H1 (cell line): Measurements from ENCODE around the gene ARHGEF6.

Experiments used
- ATF3 ChIP-seq: IDR thresholded peaks from 2 replicates; pipeline ENCODE4 v1.6.1; 2011; ENCODE audit warnings: low read depth, mild to moderate bottlenecking, low read length; ENCODE audit not compliant: insufficient read depth
- CHD1 ChIP-seq: IDR thresholded peaks from 2 replicates; pipeline ENCODE4 v1.6.1; 2012; ENCODE audit warnings: low read depth, low read length, improper control_type of control experiment
- CTCF ChIP-seq, 3 experiments: IDR thresholded peaks; 1 replicate in 2 of 3; 2 replicates in 1 of 3; pipeline versions ENCODE4 v1.5.1 to v1.6.1; 2011; ENCODE audit warnings: low read length in 3 of 3, mild to moderate bottlenecking in 3 of 3, inconsistent platforms in 2 of 3, low read depth in 1 of 3, moderate library complexity in 1 of 3; ENCODE audit not compliant: insufficient read depth in 1 of 3; ENCODE audit errors: control extremely low read depth in 1 of 3
- FOSL1 ChIP-seq: IDR thresholded peaks from 2 replicates; pipeline ENCODE4 v1.6.1; 2011; ENCODE audit warnings: mild to moderate bottlenecking, low read depth, low read length, moderate library complexity; ENCODE audit not compliant: insufficient read depth
- GTF2F1 ChIP-seq: IDR thresholded peaks from 2 replicates; pipeline ENCODE4 v1.6.1; 2012; ENCODE audit warnings: low read depth, low read length, improper control_type of control experiment, borderline replicate concordance
- JUND ChIP-seq: IDR thresholded peaks from 2 replicates; pipeline ENCODE4 v1.6.1; 2011; ENCODE audit warnings: mild to moderate bottlenecking, improper control_type of control experiment, low read length
- POLR2A ChIP-seq, 2 experiments: IDR thresholded peaks; 1 replicate in 1 of 2; 2 replicates in 1 of 2; pipeline ENCODE4 v1.6.1; 2011; ENCODE audit warnings: low read depth in 2 of 2, low read length in 2 of 2, mild to moderate bottlenecking in 2 of 2; ENCODE audit errors: control extremely low read depth in 1 of 2
- POLR2AphosphoS5 ChIP-seq: IDR thresholded peaks from 2 replicates; pipeline ENCODE4 v1.6.1; 2011; ENCODE audit warnings: low read depth, low read length
- RBBP5 ChIP-seq: IDR thresholded peaks from 2 replicates; pipeline ENCODE4 v1.7.1; 2012; ENCODE audit warnings: low read depth, mild to moderate bottlenecking, inconsistent platforms, low read length, moderate library complexity, borderline replicate concordance
- RXRA ChIP-seq: IDR thresholded peaks from 2 replicates; pipeline ENCODE4 v1.6.1; 2011; ENCODE audit warnings: low read depth, mild to moderate bottlenecking, low read length, moderate library complexity; ENCODE audit not compliant: insufficient read depth
- TBP ChIP-seq: IDR thresholded peaks from 2 replicates; pipeline ENCODE4 v1.6.1; 2011; ENCODE audit warnings: low read depth, low read length, improper control_type of control experiment
- TEAD4 ChIP-seq: IDR thresholded peaks from 2 replicates; pipeline ENCODE4 v1.6.1; 2012; ENCODE audit warnings: low read depth, low read length, inconsistent platforms, mixed read lengths
- ZNF274 ChIP-seq: IDR thresholded peaks from 2 replicates; pipeline ENCODE4 v1.7.0; 2012; ENCODE audit warnings: low read length, borderline replicate concordance; ENCODE audit errors: extremely low read depth

GRCh38 chrX:136784231-136784630 lies 3.5 kb upstream of the ARHGEF6 start:
- TF ChIP-seq TEAD4 (no peak), FOSL1 (no peak), TBP (no peak), POLR2AphosphoS5 (no peak), JUND (no peak), GTF2F1 (no peak), POLR2A (IDR thresholded peaks at IDR 0.05; ENCODE audit: control extremely low read depth in 1 of 2, low read depth in 2 of 2, low read length in 2 of 2) (no peak), RXRA (no peak), RBBP5 (no peak), ZNF274 (no peak), CHD1 (no peak), CTCF (IDR thresholded peaks at IDR 0.05; ENCODE audit: control extremely low read depth in 1 of 3, insufficient read depth in 1 of 3, low read depth in 1 of 3, low read length in 3 of 3) (no peak), ATF3 (no peak)
